ENCODE data around the gene HIRIP3. TPM values are rescaled to one million over a fixed set of nuclear protein-coding genes. Genes with fewer than 3 reads are reported as not detected.

Gene HIRIP3
- total and polyA plus RNA-seq, 2 of the 13 experiments (the other 11 are each of a cell fraction or from before 2014, with no cell fraction given): 12.6 to 17.2 TPM

DNA sequence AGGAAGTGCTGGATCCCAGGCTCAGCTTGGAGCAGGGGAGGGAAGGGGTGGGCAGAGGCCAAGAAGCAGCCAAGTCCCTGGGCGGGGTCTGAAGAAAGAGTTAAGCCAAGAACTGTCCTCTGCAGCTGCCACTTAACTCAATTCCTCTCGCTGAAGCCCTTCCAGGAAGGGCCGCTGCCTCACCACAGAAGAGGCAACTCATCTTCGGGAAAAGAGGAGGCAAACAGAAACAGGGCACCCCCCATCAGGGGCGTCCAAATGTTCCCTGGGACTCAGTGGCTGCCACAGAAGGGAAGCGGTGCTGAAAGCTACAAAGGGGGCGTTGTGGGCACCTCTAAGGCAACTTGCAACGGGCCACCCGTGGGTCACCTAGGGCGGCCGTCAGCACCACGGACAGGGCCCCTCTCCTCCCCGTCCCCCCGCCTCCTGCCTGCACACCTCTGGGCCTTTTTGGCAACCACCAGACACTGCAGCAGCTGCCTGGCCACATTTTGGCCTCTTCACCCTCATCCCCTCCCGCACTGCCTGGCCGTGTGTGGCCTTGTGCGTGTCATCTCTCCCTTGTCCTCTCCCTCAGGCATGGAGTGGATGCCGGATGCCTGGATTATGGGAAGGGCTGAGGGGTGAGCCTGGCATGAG is 33.1 kb upstream of the HIRIP3 start (continued):
- TF ChIP-seq, protein P1, sequence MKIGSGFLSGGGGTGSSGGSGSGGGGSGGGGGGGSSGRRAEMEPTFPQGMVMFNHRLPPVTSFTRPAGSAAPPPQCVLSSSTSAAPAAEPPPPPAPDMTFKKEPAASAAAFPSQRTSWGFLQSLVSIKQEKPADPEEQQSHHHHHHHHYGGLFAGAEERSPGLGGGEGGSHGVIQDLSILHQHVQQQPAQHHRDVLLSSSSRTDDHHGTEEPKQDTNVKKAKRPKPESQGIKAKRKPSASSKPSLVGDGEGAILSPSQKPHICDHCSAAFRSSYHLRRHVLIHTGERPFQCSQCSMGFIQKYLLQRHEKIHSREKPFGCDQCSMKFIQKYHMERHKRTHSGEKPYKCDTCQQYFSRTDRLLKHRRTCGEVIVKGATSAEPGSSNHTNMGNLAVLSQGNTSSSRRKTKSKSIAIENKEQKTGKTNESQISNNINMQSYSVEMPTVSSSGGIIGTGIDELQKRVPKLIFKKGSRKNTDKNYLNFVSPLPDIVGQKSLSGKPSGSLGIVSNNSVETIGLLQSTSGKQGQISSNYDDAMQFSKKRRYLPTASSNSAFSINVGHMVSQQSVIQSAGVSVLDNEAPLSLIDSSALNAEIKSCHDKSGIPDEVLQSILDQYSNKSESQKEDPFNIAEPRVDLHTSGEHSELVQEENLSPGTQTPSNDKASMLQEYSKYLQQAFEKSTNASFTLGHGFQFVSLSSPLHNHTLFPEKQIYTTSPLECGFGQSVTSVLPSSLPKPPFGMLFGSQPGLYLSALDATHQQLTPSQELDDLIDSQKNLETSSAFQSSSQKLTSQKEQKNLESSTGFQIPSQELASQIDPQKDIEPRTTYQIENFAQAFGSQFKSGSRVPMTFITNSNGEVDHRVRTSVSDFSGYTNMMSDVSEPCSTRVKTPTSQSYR (CRISPR knock-in tag; IDR thresholded peaks at IDR 0.05; ENCODE audit: borderline replicate concordance): no peak
- TF ChIP-seq, protein P2, sequence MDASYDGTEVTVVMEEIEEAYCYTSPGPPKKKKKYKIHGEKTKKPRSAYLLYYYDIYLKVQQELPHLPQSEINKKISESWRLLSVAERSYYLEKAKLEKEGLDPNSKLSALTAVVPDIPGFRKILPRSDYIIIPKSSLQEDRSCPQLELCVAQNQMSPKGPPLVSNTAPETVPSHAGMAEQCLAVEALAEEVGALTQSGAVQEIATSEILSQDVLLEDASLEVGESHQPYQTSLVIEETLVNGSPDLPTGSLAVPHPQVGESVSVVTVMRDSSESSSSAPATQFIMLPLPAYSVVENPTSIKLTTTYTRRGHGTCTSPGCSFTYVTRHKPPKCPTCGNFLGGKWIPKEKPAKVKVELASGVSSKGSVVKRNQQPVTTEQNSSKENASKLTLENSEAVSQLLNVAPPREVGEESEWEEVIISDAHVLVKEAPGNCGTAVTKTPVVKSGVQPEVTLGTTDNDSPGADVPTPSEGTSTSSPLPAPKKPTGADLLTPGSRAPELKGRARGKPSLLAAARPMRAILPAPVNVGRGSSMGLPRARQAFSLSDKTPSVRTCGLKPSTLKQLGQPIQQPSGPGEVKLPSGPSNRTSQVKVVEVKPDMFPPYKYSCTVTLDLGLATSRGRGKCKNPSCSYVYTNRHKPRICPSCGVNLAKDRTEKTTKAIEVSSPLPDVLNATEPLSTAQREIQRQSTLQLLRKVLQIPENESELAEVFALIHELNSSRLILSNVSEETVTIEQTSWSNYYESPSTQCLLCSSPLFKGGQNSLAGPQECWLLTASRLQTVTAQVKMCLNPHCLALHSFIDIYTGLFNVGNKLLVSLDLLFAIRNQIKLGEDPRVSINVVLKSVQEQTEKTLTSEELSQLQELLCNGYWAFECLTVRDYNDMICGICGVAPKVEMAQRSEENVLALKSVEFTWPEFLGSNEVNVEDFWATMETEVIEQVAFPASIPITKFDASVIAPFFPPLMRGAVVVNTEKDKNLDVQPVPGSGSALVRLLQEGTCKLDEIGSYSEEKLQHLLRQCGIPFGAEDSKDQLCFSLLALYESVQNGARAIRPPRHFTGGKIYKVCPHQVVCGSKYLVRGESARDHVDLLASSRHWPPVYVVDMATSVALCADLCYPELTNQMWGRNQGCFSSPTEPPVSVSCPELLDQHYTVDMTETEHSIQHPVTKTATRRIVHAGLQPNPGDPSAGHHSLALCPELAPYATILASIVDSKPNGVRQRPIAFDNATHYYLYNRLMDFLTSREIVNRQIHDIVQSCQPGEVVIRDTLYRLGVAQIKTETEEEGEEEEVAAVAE (CRISPR knock-in tag; IDR thresholded peaks at IDR 0.05; ENCODE audit: borderline replicate concordance): no peak
- TF ChIP-seq IKZF1 (IDR thresholded peaks at IDR 0.05): no peak
- TF ChIP-seq ZNF329 (CRISPR knock-in tag; IDR thresholded peaks at IDR 0.05; ENCODE audit: low read depth): no peak
- TF ChIP-seq, protein P3, sequence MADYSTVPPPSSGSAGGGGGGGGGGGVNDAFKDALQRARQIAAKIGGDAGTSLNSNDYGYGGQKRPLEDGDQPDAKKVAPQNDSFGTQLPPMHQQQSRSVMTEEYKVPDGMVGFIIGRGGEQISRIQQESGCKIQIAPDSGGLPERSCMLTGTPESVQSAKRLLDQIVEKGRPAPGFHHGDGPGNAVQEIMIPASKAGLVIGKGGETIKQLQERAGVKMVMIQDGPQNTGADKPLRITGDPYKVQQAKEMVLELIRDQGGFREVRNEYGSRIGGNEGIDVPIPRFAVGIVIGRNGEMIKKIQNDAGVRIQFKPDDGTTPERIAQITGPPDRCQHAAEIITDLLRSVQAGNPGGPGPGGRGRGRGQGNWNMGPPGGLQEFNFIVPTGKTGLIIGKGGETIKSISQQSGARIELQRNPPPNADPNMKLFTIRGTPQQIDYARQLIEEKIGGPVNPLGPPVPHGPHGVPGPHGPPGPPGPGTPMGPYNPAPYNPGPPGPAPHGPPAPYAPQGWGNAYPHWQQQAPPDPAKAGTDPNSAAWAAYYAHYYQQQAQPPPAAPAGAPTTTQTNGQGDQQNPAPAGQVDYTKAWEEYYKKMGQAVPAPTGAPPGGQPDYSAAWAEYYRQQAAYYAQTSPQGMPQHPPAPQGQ (CRISPR knock-in tag; IDR thresholded peaks at IDR 0.05; ENCODE audit: borderline replicate concordance): no peak
- TF ChIP-seq, protein P4, sequence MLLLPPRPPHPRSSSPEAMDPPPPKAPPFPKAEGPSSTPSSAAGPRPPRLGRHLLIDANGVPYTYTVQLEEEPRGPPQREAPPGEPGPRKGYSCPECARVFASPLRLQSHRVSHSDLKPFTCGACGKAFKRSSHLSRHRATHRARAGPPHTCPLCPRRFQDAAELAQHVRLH (CRISPR knock-in tag; IDR thresholded peaks at IDR 0.05; ENCODE audit: borderline replicate concordance, low read depth): peak; percentile 43; the same call in 1 of the 2 replicates
- no peak for TF ChIP-seq PAF1 (CRISPR knock-in tag; IDR thresholded peaks at IDR 0.05)
- TF ChIP-seq MZF1 (CRISPR knock-in tag; IDR thresholded peaks at IDR 0.05; ENCODE audit: borderline replicate concordance): no peak
- no peak for TF ChIP-seq PLRG1 (conservative IDR thresholded peaks at IDR 0.05)
- TF ChIP-seq, protein P5, sequence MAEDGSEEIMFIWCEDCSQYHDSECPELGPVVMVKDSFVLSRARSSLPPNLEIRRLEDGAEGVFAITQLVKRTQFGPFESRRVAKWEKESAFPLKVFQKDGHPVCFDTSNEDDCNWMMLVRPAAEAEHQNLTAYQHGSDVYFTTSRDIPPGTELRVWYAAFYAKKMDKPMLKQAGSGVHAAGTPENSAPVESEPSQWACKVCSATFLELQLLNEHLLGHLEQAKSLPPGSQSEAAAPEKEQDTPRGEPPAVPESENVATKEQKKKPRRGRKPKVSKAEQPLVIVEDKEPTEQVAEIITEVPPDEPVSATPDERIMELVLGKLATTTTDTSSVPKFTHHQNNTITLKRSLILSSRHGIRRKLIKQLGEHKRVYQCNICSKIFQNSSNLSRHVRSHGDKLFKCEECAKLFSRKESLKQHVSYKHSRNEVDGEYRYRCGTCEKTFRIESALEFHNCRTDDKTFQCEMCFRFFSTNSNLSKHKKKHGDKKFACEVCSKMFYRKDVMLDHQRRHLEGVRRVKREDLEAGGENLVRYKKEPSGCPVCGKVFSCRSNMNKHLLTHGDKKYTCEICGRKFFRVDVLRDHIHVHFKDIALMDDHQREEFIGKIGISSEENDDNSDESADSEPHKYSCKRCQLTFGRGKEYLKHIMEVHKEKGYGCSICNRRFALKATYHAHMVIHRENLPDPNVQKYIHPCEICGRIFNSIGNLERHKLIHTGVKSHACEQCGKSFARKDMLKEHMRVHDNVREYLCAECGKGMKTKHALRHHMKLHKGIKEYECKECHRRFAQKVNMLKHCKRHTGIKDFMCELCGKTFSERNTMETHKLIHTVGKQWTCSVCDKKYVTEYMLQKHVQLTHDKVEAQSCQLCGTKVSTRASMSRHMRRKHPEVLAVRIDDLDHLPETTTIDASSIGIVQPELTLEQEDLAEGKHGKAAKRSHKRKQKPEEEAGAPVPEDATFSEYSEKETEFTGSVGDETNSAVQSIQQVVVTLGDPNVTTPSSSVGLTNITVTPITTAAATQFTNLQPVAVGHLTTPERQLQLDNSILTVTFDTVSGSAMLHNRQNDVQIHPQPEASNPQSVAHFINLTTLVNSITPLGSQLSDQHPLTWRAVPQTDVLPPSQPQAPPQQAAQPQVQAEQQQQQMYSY (CRISPR knock-in tag; IDR thresholded peaks at IDR 0.05): no peak
- TF ChIP-seq, protein P6, sequence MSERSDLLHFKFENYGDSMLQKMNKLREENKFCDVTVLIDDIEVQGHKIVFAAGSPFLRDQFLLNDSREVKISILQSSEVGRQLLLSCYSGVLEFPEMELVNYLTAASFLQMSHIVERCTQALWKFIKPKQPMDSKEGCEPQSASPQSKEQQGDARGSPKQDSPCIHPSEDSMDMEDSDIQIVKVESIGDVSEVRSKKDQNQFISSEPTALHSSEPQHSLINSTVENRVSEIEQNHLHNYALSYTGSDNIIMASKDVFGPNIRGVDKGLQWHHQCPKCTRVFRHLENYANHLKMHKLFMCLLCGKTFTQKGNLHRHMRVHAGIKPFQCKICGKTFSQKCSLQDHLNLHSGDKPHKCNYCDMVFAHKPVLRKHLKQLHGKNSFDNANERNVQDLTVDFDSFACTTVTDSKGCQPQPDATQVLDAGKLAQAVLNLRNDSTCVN (CRISPR knock-in tag; IDR thresholded peaks at IDR 0.05; ENCODE audit: borderline replicate concordance): peak; percentile 74; the same call in 1 of the 2 replicates
- TF ChIP-seq, protein P7, sequence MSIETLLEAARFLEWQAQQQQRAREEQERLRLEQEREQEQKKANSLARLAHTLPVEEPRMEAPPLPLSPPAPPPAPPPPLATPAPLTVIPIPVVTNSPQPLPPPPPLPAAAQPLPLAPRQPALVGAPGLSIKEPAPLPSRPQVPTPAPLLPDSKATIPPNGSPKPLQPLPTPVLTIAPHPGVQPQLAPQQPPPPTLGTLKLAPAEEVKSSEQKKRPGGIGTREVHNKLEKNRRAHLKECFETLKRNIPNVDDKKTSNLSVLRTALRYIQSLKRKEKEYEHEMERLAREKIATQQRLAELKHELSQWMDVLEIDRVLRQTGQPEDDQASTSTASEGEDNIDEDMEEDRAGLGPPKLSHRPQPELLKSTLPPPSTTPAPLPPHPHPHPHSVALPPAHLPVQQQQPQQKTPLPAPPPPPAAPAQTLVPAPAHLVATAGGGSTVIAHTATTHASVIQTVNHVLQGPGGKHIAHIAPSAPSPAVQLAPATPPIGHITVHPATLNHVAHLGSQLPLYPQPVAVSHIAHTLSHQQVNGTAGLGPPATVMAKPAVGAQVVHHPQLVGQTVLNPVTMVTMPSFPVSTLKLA (IDR thresholded peaks at IDR 0.05): no peak

All from HepG2 (cell line).